ENCODE data around the gene ARF3.

ARF3 gene

DNA sequence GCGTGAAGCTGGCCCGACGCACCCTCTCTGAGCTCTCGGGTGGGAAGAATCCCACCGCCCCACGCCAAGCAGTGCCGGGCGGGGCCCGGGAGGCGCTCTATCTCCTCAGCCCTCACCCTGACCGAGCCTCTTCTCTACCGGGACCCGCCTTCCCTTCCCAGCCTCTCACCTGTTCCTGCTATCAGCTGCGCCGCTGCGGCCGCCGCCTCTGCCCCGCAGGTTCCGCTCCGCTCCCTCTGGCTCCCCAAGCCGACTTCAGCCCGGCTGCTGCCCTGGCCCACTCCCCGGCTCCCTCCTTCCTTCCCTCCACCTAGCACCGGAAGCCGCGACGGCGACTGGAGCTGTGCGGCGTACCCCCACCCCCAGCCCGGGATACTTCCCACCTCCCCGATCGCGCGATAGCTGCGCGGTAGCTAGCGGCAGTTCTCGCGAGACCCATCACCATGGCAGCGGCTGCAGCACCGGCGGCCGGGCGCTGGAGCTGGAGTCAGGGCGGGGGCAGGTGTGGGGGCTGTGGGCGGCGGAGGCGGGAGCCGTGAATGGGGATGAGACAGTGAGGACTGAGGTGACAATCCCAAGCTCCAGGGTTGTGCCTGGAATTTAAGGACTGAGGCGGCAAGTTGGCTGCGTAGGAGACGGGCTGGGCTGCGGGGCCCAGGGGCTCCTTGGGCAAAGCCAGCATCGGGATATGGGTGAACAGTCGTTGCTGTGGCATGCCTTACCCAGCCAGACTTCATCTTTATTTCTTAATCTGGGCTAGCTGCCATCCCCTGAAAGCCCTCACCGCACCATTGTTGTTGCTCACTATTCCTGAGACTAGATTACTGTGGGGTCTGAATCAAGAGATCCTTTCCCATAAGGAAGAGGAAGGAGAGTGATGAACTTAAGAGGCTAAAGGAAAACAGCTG, at the start of gene ARF3:
Gene ARF3 (minus strand): TSS at position 347 of the 908 bp plus-strand sequence. CDS start 16,392 bp downstream, outside the sequence.
- peak; percentile 96 for DNase-seq

- DNase-seq = no peak
Observed at GRCh38 chr12:49000346-49000745, 43.1 kb upstream of the ARF3 start.

GRCh38 chr12:48999371-49000131, 42.3 kb upstream of the ARF3 start, which contains the start of gene DDN:
DDN (minus strand) TSS chr12:48999375; CDS start chr12:48999287, 88 bp downstream.
- peak; percentile 80 for DNase-seq

- DNase-seq = peak; percentile 62
Observed at GRCh38 chr12:48998497-48999353, 41.4 kb upstream of the ARF3 start.

GRCh38 chr12:48997719-48998496, 40.6 kb upstream of the ARF3 start:
- DNase-seq = no peak

DNA sequence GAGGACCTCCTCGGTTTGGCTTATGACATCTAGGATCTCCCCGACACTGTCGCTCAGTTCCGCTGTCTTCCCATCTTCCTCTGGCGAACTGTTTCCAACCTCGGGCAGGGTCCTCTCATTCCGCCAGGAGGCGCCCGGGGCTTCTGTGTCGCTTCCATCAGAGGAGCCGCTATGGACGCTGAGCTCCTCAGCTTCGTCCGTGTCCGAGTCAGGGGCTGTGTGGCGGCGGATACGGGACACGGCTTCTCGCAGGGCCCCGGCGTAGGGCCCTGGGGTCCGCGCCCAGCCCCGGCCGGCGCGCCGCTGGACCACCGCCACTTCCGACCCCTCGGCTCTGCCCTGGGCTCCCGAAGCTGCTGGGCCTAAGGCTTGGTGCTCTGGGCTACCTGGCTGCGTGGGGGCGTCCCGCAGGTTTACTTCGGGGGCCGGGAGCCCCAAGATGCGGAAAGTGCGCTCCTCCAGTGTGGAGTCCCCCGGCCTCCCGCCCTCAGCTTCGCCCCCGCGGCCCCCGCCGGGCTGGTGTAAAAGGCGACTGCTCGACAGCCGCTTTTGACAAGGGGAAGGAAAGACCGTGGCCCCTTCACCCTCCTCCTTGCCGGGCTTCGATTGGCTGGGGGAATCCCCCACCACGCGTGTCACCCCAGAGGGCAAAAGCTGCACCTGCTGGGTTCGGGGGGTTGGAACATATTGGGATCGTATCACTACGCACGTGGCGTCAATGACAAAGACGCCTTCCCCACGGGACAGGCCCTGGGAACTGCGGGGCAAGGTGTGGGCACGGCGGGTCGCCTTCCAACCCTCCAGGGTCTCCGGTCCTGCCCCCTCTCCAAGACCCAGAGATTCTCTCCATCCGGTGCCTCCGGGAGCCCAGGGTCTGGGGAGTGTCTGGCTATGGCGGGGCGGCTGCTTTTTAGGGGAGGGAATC, 39.8 kb upstream of the ARF3 start:
- peak; percentile 86 for DNase-seq

DNA sequence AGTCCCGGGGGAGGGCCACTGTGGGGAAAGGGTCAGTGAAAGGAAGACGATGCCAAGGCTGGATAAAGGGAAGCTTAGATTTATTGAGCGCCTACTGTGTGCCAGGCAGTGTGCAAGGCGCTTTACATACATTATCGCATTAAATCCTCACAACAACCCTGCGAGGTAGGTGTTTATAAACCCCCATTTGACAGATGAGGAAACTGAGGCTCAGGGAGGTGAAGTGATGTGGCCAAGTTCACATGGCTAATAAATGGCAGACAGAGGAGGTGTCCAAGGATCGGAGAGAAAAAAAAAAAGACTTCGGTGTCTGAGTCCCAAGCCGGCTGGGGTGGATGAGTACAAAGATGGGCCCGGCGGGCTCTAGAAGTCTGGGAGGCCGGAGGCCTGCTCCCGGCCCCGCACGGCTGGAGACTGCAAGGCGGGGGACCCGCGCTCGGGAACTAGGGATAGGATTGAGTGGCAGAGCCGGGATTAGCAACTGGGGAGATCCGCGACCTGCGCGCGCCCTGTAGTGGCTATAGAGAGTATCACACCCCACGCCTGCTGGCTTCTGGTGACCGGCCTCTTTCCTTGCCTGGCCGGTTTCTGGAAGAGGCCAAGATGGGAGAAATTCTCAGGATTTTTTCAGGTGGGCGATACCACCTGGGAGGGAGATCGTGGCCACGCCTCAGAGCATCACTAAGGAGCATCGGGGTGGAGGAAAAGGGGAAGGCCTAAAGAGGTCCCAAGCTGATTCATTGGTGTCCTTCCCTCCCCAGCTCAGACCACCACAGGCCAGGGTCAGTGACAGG, 38.0 kb upstream of the ARF3 start:
- peak; percentile 65 for DNase-seq

DNA sequence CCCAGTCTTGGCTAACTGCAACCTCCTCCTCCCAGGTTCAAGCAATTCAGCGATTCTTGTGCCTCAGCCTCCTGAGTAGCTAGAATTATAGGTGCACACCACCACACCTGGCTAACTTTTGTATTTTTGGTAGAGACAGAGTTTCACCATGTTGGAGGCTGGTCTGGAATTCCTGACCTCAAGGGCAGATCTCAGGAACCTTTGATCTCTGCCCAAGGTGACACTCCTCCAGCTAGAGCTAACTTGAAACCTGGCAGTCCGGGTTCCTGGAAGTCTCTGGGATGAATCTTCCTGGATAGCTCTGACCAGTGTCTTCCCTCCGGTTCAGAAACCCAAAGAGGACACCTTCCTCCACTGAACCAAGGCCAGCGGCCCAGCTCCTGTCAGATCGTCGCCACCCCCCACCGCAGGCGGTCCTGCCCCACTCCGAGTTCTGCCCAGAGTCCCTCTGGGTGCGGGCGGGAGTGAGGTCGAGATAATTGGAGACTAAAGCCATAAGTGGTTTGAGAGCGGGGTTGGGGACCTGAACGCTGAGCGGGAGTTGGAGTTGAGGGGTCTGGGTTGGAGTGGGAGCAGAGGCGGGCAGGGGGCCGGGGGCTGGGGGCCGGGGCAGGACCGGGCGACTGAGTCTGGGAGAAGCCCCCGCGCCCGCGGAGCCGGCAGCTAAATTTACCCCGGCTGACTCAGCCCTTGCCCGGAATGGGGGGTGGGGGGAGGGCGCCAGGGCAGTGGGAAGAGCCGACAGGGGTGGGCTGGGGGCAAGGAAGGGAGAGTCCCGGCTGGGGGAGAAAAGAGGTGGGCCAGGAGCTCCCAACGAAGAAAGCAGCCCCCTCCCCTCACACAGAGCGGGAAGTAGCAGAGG, 37.2 kb upstream of the ARF3 start:
- no peak for DNase-seq

DNA sequence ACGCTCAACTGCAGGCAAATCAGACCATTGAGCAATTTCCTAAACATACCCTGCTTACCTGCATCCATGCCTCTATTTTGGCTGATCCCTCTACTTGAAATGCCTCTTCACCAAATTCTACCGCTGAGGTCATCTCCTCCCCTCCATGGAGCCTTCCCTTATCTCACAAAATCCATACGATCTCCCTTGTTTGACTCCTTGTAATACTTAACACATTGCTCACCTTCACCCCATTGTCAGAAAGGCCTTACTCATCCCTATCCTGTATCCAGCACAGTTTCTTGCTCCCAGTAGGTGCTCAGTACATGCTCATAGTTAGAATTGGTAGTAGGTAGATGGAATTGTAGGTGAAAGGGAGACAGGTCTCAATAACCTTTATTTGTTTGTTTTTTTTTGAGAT, 36.5 kb upstream of the ARF3 start:
- DNase-seq = no peak

GRCh38 chr12:48991247-48992050, 34.2 kb upstream of the ARF3 start:
- no peak for DNase-seq

DNA sequence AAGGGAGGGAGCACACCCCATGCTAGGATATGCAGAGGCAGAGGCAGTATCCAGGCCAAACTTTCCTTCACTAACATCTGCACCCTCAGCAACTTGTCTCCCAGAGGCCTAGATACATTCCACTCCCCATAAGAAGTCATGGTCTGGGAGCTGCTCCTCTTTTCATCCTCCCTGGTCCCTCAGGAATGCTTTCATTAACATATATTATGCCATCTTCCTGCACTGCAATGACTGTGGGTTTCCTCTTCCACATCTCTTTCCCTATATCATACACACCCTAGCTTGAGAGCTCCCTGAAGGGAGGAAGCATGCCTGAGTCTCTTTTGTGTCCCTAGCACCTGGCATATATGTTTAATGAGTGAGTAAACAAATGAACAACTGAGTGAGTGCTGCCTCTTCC, 33.3 kb upstream of the ARF3 start:
- no peak for DNase-seq

DNA sequence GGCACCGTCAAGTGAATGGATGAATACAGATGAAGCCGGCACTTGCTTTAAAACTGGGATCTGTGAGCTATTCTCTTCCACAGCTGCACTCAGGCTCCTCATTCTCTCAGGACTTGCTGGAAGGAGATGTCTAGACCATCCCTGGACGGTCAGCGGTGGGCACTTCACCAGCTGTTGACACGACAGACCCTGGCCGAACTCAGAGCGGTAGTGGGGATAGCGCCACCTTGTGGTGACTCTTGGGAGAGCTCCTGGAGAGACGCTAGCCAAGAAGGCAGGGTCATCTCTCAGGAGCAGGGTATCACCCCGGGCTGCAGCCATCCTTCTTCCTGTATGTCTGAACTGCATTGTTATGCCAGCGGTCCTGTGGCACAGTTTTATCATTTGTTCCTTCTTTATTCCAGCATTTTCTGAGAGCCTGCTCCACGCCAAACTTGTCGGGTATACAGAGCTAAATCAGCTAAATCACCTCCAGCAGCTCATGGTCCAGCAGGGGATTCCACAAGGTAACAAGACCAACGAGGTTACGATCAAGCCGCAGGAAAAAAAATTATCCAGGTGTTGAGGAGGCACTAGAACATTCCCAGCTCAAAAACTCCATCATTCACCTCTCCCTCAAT, 30.9 kb upstream of the ARF3 start:
- peak; percentile 84 for DNase-seq

- DNase-seq = no peak
Observed at GRCh38 chr12:48986720-48987291, 29.5 kb upstream of the ARF3 start.

DNA sequence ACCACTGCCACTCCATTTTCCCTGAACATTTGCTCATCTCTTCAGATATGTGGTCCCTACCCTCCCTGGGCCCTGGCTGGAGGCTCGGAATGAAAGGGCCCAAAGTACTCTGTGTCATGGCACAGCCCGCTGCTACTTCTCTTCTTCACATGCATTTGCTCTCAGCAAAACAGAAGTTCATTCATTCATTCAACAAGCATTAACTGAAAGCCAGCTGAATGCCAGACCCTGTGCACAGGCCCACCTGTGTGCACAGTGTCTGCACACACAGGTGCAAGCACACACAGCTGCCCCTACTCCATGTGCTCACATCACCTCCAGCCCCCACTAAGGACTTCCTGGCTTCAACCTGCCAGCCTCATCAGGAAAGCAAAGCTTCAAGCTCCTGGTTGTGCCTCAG, 28.6 kb upstream of the ARF3 start:
- no peak for DNase-seq

DNA sequence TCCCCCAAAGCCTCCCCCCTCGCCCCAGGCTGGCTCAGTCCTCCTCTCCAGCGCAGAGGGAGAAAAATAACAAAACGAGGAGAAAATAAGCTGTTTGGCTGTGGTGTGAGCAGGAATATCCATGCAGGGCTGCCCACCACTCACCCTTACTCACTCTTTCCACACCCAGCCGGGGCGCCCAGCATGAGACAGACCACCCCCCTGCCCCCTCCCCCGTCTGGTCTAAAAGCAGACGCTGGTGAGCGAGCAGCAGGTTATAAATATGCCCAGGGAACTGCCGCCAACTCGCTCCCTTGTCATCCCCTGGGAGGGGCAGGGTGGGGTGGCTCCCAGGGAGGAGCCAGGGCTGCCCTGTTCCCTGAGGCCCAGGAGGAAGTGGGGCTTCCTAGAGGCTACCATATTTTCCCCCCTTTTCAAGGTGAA, 28.2 kb upstream of the ARF3 start:
- DNase-seq = no peak

DNA sequence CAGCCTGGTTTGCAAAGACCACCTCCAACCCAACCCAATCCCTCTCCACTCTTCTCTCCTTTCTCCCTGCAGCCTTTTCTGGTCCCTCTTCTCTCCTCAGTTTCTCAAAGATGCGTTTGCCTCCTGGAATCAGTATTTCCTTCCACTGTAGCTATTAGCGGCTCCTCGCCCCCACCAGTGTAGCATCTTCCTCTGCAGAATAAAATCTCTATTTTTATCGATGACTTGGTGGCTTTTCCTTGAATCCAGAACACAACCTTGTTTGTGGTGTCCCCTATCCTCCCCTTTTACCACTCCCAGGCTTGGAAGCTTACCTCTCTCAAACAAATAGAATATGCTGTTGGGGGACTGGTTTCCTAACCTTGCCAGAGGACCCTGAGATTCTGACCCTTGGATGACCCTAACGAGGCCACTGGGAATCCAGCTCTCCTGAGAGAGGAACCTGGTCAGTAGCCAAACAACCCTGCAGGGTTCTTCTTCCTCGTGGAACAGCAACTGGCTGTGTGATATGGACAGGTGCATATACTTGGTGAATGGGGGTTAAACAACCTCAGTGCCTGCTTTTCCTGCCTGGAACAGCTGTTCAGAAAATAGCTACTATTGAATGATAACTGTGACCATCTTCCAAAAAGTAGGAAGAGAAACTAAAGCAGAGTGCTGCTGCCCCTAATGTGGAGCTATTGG, 25.3 kb upstream of the ARF3 start:
- DNase-seq = no peak

DNA sequence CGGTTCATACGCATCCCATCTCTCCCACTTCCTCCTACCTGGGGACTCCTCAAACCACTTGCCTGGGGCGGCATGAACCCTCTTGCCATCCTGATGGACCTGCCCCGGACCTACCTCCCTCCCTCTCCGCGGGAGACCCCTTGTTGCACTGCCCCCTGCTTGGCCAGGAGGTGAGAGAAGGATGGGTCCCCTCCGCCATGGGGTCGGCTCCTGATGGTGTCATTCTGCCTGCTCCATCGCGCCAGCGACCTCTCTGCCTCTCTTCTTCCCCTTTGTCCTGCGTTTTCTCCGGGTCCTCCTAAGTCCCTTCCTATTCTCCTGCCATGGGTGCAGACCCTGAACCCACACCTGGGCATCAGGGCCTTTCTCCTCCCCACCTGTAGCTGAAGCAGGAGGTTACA, 24.5 kb upstream of the ARF3 start:
- no peak for DNase-seq

All from OCI-M1 (cell line).